ENCODE results near the gene ATP7A.
"Not testable (repeated sequence)": the region's sequence is repeated elsewhere in the genome, so short reads cannot be mapped to it uniquely, and the experiment has no call there.

ATP7A gene

GRCh38 chrX:78042601-78043000, 132.1 kb downstream of the ATP7A start:
- DNase-seq, result no peak

DNA sequence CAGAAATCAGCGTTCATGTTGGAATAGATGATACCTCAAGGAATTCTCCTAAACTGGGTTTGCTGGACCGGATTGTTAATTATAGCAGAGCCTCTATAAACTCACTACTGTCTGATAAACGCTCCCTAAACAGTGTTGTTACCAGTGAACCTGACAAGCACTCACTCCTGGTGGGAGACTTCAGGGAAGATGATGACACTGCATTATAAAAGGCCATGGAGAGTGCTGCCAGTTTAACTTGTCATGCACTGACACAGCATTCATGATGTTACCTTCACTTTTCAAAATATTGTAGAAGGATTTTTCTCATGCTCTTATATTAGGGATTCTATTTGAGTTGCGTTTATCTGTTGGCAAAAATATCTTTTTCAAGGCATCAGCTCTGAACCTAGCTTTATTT, 135.9 kb downstream of the ATP7A start:
- no peak for DNase-seq

- DNase-seq, result no peak
These were observed 137.6 kb downstream of the ATP7A start for GRCh38 chrX:78048052-78048451.

DNA sequence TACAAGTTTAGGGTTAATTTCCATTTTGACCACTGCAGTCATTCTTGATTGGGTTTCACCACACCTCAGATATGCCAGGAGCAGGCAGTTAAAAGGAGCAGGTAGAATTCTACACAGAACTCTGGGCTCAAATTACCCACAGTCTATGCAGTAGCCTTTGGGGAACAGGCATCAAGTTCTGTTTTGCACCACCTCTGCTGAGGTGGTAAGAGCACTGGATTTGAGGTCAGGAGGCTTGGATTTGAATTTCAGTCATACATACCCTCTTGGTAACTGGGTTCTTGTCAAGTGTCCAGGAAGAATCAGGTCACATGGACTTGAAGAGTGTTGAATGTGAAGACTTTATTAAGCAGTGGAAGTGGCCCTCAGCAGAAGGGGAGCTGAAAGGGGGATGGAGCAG, 153.2 kb downstream of the ATP7A start:
- DNase-seq, result no peak

- DNase-seq, result no peak
These were observed 153.7 kb downstream of the ATP7A start for GRCh38 chrX:78064152-78064551.

DNA sequence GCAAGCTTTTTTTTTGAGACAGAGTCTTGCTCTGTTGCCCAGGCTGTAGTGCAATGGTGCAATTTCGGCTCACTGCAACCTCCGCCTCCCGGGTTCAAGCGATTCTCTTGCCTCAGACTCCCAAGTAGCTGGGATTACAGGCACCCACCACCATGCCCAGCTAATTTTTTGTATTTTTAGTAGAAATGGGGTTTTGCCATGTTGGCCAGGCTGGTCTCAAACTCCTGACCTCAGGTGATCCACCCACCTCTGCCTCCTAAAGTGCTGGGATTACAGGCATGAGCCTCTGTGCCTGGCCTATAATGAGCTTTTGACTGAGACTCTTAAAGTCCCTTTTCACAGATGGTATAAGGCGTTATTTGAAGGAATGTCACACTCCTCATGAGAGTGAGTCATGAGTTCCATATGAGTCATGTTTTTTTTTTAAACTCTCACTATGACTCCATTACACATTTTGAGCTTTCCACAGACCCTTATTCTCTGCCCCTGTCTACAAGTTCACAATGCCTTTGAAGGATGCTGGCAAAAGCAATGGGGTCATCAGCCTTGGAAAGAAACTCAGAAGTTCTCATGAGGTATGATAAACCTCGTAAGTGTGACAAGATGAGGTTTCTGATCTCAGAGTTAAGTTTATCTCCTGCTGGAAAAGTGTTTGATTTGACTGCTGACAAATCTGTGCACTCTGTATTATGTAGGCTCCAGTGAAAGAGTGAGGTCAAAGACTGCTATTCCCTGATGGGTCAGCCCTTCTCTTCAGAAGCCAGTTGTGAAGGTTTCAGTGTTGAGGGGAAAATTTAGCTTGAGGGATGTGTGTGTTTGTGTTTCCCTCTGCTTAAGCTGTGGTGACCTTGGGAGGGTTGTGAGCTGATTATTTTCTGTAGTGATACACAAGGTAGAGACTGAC, 154.5 kb downstream of the ATP7A start:
- peak; percentile 2 for DNase-seq

DNA sequence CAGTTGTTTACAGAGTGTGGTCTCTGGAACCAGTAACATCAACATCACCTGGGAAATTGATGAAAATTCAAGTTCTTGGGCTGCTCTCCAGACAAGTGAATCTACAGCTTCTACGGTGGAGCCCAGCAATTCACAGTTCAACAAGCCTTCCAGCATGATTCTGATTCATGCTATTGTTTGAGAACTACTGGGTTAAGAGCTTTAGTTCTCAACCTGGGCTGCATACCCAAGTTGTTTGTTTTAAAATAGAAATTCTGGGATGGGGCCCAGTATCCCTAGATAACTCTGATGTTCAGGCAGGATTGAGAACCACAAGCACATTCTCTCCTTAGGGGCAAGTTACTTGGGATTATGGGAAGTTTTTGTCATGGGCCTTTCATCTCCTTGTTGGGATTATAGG, 155.6 kb downstream of the ATP7A start:
- DNase-seq, result no peak

- no peak for DNase-seq
These were observed 160.8 kb downstream of the ATP7A start for GRCh38 chrX:78071331-78071730.

DNA sequence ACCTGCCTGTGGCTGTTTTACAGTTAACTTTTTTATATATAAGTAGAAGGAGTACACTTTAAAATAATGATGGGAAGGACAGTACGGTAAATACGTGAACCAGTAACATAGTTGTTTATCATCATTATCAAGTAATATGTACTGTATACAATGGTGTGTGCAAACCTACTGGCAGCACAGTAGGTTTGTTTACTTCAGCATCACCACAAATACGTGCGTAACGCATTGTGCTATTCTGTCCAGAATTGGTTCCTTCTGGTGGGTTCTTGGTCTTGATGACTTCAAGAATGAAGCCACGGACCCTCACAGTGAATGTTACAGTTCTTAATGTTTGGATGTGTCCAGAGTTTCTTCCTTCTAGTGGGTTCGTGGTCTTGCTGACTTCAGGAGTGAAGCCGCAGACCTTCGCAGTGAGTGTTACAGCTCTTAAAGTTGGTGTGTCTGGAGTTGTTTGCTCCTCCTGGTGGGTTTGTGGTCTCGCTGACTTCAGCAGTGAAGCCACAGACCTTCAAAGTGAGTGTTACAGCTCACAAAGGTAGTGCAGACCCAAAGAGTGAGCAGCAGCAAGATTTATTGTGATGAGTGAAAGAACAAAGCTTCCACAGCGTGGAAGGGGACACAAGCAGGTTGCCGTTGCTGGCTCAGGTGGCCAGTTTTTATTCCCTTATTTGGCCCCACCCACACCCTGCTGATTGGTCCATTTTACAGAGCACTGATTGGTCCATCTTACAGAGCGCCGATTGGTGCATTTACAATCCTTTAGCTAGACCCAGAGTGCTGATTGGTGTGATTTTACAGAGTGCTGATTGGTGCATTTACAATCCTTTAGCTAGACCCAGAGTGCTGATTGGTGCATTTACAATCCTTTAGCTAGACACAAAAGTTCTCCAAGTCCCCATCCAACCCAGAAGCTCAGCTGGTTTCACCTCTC, 162.9 kb downstream of the ATP7A start:
- DNase-seq, result not testable (repeated sequence)

DNA sequence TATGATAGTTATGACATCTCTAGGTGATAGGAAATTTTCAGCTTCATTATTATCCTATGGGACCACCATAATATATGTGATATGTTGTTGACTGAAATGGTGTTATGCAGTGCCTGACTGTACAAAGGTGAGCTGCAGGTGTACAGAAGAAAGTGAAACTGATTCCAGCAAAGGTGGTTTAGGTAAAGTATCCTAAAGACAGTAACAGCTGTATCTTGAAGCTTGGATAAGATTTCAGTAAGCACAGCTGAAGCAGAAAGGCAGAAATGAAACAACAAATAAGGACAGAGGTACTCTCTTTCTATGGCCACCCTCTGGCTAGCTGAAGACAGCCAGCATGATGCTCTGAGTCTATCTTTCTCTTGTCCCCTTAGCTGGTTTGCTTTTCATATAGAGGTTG, 163.6 kb downstream of the ATP7A start:
- no peak for DNase-seq

DNA sequence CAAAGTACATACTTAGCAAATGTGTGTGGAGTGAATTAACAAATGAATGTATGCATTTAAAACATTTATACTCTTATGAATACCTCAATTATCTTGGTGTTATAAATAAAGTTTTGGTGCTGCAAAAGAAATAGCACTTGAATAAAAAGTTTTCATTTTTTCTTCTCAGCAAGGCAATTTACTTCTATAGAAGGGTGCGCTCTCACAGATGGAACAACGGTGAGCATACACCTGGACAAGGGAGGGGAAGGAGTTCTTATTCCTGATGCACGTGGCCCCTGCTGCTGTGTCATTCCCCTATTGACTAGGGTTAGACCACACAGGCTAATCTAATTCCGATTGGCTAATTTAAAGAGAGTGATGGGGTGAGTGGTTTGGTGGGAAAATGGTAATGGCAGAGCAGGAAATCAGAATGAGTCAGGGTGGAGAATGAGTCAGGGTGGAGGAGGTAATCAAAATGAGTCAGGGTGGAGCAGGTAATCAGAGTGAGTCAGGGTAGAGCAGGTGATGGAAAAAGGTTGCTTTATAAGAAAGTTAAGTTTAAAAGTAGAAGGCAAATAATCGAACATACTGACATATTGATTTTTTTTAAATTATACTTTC, 165.4 kb downstream of the ATP7A start:
- no peak for DNase-seq

DNA sequence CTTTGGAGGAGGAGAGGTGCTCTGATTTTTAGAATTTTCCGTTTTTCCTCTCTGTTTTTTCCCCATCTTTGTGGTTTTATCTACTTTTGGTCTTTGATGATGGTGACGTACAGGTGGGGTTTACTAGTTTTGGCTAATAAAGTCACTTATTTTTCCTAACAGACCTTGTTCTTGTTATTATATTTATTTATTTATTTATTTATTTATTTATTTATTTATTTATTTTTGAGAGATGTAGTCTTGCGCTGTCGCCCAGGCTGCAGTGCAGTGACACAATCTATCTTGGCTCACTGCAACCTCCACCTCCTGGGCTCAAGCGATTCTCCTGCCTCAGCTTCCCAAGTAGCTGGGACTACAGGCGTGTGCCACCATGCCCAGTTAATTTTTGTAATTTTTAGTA, 170.9 kb downstream of the ATP7A start:
- not testable (repeated sequence) for DNase-seq

- peak; percentile 19 for DNase-seq
These were observed 181.8 kb downstream of the ATP7A start for GRCh38 chrX:78092296-78092695.

- DNase-seq, result no peak
These were observed 187.6 kb downstream of the ATP7A start for GRCh38 chrX:78098108-78098507.

All from kidney glomerular epithelial cell (primary cell).